Measurements from ENCODE around the gene DDB1. TPM values are rescaled to one million over a fixed set of nuclear protein-coding genes. Genes with fewer than 3 reads are reported as not detected.

The DDB1 gene
- total and polyA plus RNA-seq, 2 of the 13 experiments (the other 11 are each of a cell fraction or from before 2014, with no cell fraction given): 217 to 266 TPM

DNA sequence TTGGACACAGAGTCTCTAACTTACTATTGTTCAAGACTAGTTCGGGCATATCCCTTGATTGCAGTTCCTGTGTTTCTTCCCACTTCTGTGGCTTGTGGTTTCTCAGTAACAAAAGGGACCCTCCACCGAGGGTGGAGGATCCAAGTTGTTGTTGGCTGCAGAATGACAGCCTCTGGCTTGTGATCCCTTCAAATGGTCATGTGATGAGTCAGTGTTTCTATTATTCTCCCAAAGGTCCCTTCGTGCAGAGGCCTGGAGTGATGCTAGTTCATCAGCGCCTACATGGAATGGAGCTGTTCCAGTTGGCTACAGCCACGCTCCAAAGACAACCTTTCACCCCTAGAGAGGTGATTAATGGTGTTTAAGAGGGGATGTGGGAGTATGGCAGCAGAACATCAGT lies 35.2 kb downstream of the DDB1 start:
- 63% methylated on average over 5 of the region's 5 CpGs for WGBS (ENCODE audit: low lambda C conversion rate)
- POLR2A ChIA-PET: interaction anchor here (1.3 to 2.2 kb wide), 3 partner anchors 14 to 64 kb away, joined by 3 to 17 read pairs (median 9); partner anchors contain the start of genes CYB561A3 and TMEM138
- in situ Hi-C loops (cut with HindIII; ENCODE audit: extremely low pct_ligation_motif_present, low pct_unique_long_range_greater_than_20kb): no loop called here
- TF ChIP-seq MAFK (conservative IDR thresholded peaks at IDR 0.05 in 1 of 2, IDR thresholded peaks at IDR 0.05 in 1 of 2; ENCODE audit: low read length in 2 of 2) (0 out of 4 replicates have a peak, but pooled peaks of 1 of the 2 experiments have one; percentile 7), CHD4 (IDR thresholded peaks at IDR 0.05; ENCODE audit: borderline replicate concordance, low read length) (0 out of 2 replicates have a peak, but pooled peaks have one; percentile 9), SOX13 (IDR thresholded peaks at IDR 0.05) (no peak), SOX13 (CRISPR knock-in tag; conservative IDR thresholded peaks at IDR 0.05 in 1 of 2, IDR thresholded peaks at IDR 0.05 in 1 of 2) (peak in 1 of 2 experiments; percentile 23; a peak in 1 of 4 replicates), ZFAT (CRISPR knock-in tag; conservative IDR thresholded peaks at IDR 0.05) (no peak), SAP130 (CRISPR knock-in tag; IDR thresholded peaks at IDR 0.05; ENCODE audit: low read depth) (peak; percentile 63; the same call in 1 of the 2 replicates), FOSL2 (CRISPR knock-in tag; IDR thresholded peaks at IDR 0.05) (peak; percentile 58), ZNF124 (CRISPR knock-in tag; IDR thresholded peaks at IDR 0.05) (peak; percentile 66; the same call in 1 of the 2 replicates), DNMT1 (CRISPR knock-in tag; IDR thresholded peaks at IDR 0.05) (no peak), SOX5 (CRISPR knock-in tag; IDR thresholded peaks at IDR 0.05; ENCODE audit: borderline replicate concordance) (0 out of 2 replicates have a peak, but pooled peaks have one; percentile 28), ZBTB7A (CRISPR knock-in tag; IDR thresholded peaks at IDR 0.05) (no peak), NFKBIZ (CRISPR knock-in tag; IDR thresholded peaks at IDR 0.05) (0 out of 2 replicates have a peak, but pooled peaks have one; percentile 20)
- Histone ChIP-seq H3K79me2 (ENCODE audit: insufficient read depth, low read length) (peaks cover 24% of the 10 kb centered on the region), H3K4me2 (ENCODE audit: low read depth, low read length) (peak overlapping the region; percentile 70; the same call in 1 of the 2 replicates), H3K27ac (ENCODE audit: extremely low read length, insufficient read depth, low read length) (peak overlapping the region; percentile 89), H3K9me3 (ENCODE audit: low read length) (no peaks in the 10 kb centered on the region), H3K9ac (ENCODE audit: insufficient read depth, low read depth, low read length) (0 out of 2 replicates have a peak overlapping the region, but pooled peaks have one; percentile 60), H3K4me1 (ENCODE audit: insufficient read depth, low read length) (peaks cover 52% of the 10 kb centered on the region), H3K36me3 (replicated peaks in 1 of 2; ENCODE audit: control insufficient read depth in 1 of 2, insufficient read depth in 2 of 2, low read length in 2 of 2) (peaks cover 21 to 41% of the 10 kb centered on the region in 2 experiments; a peak in 4 of 5 replicates), H3K4me3 (replicated peaks in 1 of 3; ENCODE audit: insufficient read depth in 1 of 3, low read depth in 2 of 3, low read length in 3 of 3) (peak overlapping the region in 1 of 3 experiments; percentile 2; a peak in 1 of 6 replicates), H4K20me1 (ENCODE audit: insufficient read depth, low read length) (peaks cover 4% of the 10 kb centered on the region; the same call in 1 of the 2 replicates), H3K27me3 (ENCODE audit: control insufficient read depth in 1 of 2, insufficient read depth in 2 of 2, low read length in 2 of 2) (no peaks in the 10 kb centered on the region; a peak in 1 of 5 replicates), H2AFZ (ENCODE audit: low read length) (no peak overlapping the region)
- intact Hi-C loops (cut with micrococcal nuclease; ENCODE audit: unreplicated experiment): loop anchor here (2.0 kb wide), 1 partner anchor 37 kb away; no protein-coding TSS in a partner anchor
- FAIRE-seq: no peak
- ATAC-seq: no peak
- CTCF ChIA-PET (ENCODE audit: low intra/inter-chr PET ratio, low total read pairs): no interaction called here
- DNase-seq (ENCODE audit: low spot score): peak; percentile 29
- BruUV-seq (replicated peaks): no TSS peak
